ENCODE data around the gene BLTP2.

Gene BLTP2

GRCh38 chr17:28598799-28599310, 46.1 kb downstream of the BLTP2 start, which contains the start of gene SPAG5:
Gene SPAG5, minus strand, starts transcription at chr17:28599025. Its CDS starts 79 bp downstream, at chr17:28598946.
- peak; percentile 93 for DNase-seq (ENCODE audit: low read depth)

- DNase-seq (ENCODE audit: low read depth) = no peak
Observed at GRCh38 chr17:28598389-28598788, 46.6 kb downstream of the BLTP2 start.

- no peak for DNase-seq (ENCODE audit: low read depth)
Observed at GRCh38 chr17:28597606-28598383, 47.2 kb downstream of the BLTP2 start.

Measured in T follicular helper cell (primary cell).